ENCODE results near the gene SMIM10.
"Not testable (repeated sequence)": the region's sequence is repeated elsewhere in the genome, so short reads cannot be mapped to it uniquely, and the experiment has no call there.

SMIM10 gene

DNA sequence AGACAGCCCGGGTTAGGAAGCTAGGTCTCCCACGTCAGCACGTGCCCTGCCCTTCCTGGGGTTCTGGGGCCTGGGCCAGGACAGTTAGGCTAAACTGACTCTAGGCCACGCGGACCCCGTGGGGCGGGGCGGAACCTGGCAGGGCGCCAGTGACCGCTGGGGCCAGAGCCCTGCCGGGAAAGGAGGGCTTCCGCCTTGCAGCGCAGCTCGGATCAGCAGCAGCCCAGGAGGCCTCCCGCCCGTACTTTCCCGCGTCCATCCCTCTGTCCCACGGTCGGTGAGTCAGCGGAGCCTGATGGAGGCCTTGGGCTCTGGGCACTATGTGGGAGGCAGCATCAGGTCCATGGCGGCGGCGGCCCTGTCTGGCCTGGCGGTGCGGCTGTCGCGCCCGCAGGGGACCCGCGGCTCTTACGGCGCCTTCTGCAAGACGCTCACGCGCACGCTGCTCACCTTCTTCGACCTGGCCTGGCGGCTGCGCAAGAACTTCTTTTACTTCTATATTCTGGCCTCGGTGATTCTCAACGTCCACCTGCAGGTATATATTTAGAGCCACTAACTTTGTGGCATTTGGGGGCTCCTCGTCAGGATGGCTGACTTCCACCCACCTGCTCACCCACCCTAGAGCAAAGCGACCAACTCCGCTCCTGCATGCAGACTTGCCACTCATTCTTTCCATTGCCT lies at the start of gene SMIM10:
Gene SMIM10 (plus strand): TSS at position 191 of the 681 bp plus-strand sequence. CDS start 105 bp downstream, at position 296.
- DNase-seq (ENCODE audit: low read depth) = no peak
- TF ChIP-seq, protein P1, sequence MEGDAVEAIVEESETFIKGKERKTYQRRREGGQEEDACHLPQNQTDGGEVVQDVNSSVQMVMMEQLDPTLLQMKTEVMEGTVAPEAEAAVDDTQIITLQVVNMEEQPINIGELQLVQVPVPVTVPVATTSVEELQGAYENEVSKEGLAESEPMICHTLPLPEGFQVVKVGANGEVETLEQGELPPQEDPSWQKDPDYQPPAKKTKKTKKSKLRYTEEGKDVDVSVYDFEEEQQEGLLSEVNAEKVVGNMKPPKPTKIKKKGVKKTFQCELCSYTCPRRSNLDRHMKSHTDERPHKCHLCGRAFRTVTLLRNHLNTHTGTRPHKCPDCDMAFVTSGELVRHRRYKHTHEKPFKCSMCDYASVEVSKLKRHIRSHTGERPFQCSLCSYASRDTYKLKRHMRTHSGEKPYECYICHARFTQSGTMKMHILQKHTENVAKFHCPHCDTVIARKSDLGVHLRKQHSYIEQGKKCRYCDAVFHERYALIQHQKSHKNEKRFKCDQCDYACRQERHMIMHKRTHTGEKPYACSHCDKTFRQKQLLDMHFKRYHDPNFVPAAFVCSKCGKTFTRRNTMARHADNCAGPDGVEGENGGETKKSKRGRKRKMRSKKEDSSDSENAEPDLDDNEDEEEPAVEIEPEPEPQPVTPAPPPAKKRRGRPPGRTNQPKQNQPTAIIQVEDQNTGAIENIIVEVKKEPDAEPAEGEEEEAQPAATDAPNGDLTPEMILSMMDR (IDR thresholded peaks at IDR 0.05; ENCODE audit: control insufficient read depth, extremely low read depth, insufficient read depth) = no peak
- no peak within 1 kb of the TSS for H3K4me3 ChIP-seq (ENCODE audit: low read depth, low read length)

DNA sequence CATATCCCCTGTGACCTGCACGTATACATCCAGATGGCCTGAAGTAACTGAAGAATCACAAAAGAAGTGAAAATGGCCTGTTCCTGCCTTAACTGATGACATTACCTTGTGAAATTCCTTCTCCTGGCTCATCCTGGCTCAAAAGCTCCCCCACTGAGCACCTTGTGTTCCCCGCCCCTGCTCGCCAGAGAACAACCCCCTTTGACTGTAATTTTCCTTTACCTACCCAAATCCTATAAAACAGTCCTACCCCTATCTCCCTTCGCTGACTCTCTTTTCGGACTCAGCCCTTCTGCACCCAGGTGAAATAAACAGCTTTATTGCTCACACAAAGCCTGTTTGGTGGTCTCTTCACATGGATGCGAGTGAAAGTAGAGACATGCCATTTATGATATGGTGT lies 44.4 kb upstream of the SMIM10 start:
- not testable (repeated sequence) for H3K4me3 ChIP-seq (ENCODE audit: low read depth, low read length); DNase-seq (ENCODE audit: low read depth)

DNA sequence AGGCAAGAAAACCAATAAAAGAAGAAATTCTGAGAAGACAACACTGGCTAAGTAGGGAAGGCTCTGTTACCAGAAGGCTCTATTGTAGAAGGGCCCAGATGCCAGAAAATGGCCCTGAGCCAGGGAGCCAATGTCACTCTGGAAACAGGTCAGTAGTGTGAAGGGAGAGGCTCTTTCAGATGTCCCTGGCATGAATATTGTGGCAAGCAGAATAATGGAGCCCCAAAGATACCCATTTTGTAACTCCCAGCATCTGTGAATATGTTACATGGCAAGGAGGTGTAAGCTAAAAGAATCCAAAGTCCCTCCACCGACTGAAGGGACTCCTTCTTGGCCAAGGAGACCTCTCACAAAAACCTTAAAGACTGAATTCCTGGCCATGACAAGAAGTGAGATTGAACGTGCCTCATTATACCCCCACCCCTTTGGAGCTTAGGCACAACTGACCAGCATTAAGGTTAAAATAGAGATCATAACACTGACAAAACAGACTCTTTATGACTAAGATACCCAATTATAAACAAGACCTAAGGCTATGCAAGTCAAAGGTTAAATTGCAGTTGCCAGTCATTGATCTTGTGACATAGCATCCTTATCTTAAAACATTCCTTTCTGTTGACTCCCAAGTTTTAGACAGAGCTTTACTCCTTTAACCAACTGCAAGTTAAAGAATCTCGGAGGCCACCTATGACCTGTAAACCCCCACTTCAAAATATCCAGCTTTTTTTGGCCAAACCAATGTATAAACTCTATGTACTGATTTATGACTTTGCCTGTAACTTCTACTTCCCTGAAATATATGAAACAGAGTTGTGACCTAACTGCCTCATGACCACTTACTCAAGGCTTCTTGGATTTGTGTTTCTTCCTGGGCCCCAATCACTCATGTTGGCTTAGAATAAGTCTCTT lies 42.2 kb upstream of the SMIM10 start:
- H3K4me3 ChIP-seq (ENCODE audit: low read depth, low read length) = no peak overlapping the region
- DNase-seq (ENCODE audit: low read depth) = no peak
- TF ChIP-seq, protein P1 (IDR thresholded peaks at IDR 0.05; ENCODE audit: control insufficient read depth, extremely low read depth, insufficient read depth) = no peak

DNA sequence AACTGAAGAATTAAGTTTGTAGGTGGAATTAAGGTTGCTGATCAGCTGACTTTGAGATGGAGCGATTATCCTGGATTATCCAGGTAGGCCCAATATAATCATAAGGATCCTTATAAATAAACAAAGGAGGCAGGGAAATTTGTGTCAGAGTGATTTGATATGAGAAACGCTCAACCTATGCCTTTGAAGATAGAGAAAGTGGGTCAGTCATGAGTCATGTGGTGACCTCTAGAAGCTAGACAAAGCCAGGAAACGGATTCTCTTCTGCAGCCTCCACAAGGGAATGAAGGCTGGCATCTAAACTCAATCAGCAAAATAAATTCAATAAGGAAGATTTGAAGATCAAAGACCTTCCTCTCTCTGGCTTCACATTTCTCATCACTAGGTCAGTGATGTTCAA lies 41.5 kb upstream of the SMIM10 start:
- no peak overlapping the region for H3K4me3 ChIP-seq (ENCODE audit: low read depth, low read length)
- DNase-seq (ENCODE audit: low read depth) = no peak
- TF ChIP-seq, protein P1 (IDR thresholded peaks at IDR 0.05; ENCODE audit: control insufficient read depth, extremely low read depth, insufficient read depth) = no peak

DNA sequence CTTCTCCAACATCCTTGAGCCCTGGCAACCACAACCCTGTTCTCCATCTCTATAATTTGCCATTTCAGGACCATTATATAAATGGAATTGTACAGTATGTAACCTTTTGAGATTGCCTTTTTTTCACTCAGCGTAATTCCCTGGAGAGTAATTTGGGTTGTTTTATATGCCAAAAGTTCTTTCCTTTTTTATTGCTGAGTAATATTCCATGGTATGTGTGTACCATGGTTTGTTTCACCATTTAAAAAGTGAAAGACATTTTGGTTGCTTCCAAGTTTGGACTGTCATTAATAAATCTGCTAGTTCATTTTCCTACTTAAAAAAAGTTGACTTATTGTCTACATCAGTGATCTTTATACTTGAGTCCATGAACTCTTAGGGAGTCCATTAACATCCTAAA lies 33.0 kb upstream of the SMIM10 start:
- TF ChIP-seq, protein P1 (IDR thresholded peaks at IDR 0.05; ENCODE audit: control insufficient read depth, extremely low read depth, insufficient read depth) = no peak
- no peak overlapping the region for H3K4me3 ChIP-seq (ENCODE audit: low read depth, low read length)
- DNase-seq (ENCODE audit: low read depth) = no peak

DNA sequence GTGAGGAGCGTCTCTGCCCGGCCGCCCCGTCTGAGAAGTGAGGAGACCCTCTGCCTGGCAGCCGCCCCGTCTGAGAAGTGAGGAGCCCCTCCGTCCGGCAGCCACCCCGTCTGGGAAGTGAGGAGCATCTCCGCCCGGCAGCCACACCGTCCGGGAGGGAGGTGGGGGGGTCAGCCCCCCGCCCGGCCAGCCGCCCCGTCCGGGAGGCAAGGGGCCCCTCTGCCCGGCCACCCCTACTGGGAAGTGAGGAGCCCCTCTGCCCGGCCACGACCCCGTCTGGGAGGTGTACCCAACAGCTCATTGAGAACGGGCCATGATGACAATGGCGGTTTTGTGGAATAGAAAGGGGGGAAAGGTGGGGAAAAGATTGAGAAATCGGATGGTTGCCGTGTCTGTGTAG lies 30.4 kb upstream of the SMIM10 start:
- DNase-seq (ENCODE audit: low read depth) = not testable (repeated sequence)

DNA sequence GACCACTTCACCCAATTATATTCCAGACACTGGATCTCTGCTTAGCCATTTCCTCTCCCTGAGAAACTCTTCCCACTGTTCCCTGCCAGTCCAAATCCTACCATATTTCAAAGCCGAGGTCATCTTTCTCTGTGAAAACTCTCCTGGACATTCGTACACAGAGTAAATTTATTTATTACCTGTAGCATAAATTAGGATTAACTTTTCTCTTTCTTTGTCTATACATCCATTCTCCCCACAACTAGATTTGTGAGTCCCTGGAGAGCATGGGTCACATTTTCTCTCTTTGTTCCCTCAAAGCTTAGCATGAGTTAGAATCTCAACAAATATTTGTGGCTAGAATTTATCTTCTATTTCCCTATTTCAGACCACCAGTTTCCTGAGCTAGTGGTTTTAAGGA lies 27.8 kb upstream of the SMIM10 start:
- no peak for DNase-seq (ENCODE audit: low read depth)
- TF ChIP-seq, protein P1 (IDR thresholded peaks at IDR 0.05; ENCODE audit: control insufficient read depth, extremely low read depth, insufficient read depth) = no peak
- H3K4me3 ChIP-seq (ENCODE audit: low read depth, low read length) = no peak overlapping the region

More for the DNA sequence above, 30.4 kb upstream of the SMIM10 start:
- H3K4me3 ChIP-seq (ENCODE audit: low read depth, low read length) = not testable (repeated sequence)
